ENCODE results near the gene CKAP2L. TPM values are rescaled to one million over a fixed set of nuclear protein-coding genes. Genes with fewer than 3 reads are reported as not detected.

The CKAP2L gene
- total and polyA plus RNA-seq, 2 experiments from 2014 or later: 6.6 to 10.9 TPM

DNA sequence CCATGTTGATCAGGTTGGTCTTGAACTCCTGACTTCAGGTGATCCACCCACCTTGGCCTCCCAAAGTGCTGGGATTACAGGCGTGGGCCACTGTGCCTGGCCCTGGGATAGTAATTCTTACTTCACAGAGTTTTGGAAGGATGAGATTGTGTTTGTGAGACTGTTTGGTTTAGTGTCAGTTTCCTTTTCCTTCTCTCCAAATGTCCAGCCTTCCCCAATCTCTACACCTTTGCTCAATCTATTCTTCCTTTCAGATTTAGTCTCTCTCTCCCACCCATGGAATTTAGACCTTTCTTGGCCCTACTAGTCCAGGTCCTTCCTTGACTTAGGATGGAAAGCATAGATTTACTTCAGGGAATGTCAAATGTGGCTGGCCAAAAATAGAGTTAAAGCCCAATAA, 32.1 kb upstream of the CKAP2L start:
- no peak overlapping the region for H3K4me2 ChIP-seq (ENCODE audit: unreplicated experiment)
- peaks cover 21% of the 10 kb centered on the region for H3F3A ChIP-seq (ENCODE audit: insufficient read depth)
- peaks cover 17% of the 10 kb centered on the region for H3K4me1 ChIP-seq (ENCODE audit: insufficient read depth)
- in situ Hi-C loops (cut with MboI): no loop called here
- no peaks in the 10 kb centered on the region for H3K36me3 ChIP-seq (ENCODE audit: low read depth)
- H3K9me2 ChIP-seq (ENCODE audit: insufficient read depth): no peaks in the 10 kb centered on the region; the same call in 1 of the 2 replicates
- H3K27me3 ChIP-seq (replicated peaks; ENCODE audit: insufficient read depth): no peaks in the 10 kb centered on the region
- H3K4me3 ChIP-seq: no peak overlapping the region
- no peaks in the 10 kb centered on the region for H4K20me1 ChIP-seq (ENCODE audit: insufficient read depth)
- H3K9me3 ChIP-seq (ENCODE audit: low read depth): no peaks in the 10 kb centered on the region
- no peak overlapping the region for H3K9ac ChIP-seq
- H3K79me2 ChIP-seq (ENCODE audit: insufficient read depth): no peaks in the 10 kb centered on the region
- WGBS, 2 experiments (ENCODE audit: low coverage in 1 of 2, low lambda C conversion rate in 2 of 2, missing lambda C conversion rate in 2 of 2): 0% methylated on average over 1 of the region's 1 CpG
- no peak for DNase-seq
- no peak overlapping the region for H3K27ac ChIP-seq
- TF ChIP-seq EZH2phosphoT487 (IDR thresholded peaks at IDR 0.05; ENCODE audit: insufficient read depth, low read depth) (no peak), EZH2 (IDR thresholded peaks at IDR 0.05; ENCODE audit: insufficient read depth, poor library complexity, severe bottlenecking) (no peak)
- H2AFZ ChIP-seq: no peak overlapping the region

DNA sequence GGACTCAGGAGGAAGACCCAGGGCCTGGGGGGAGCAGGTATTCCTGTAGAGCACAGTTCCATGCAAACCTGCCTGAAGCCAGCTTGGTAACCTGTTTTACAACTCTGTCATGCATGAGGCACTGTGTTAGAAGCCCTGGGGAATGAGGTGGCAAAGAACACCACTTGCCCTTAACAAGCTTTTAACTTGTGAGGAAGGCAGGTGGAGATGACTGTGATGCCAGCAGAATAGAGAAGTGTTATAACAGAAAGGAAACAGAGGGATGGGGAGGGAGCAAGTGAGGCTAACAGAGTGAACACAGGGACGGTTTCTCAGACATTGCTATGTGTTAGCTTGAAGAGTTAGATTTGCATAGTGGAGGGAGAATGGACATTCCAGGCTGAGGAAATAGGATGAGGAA, 31.4 kb upstream of the CKAP2L start:
- in situ Hi-C loops (cut with MboI): no loop called here
- no peaks in the 10 kb centered on the region for H3K27me3 ChIP-seq (replicated peaks; ENCODE audit: insufficient read depth)
- H4K20me1 ChIP-seq (ENCODE audit: insufficient read depth): no peaks in the 10 kb centered on the region
- TF ChIP-seq EZH2phosphoT487 (IDR thresholded peaks at IDR 0.05; ENCODE audit: insufficient read depth, low read depth) (no peak), EZH2 (IDR thresholded peaks at IDR 0.05; ENCODE audit: insufficient read depth, poor library complexity, severe bottlenecking) (no peak)
- WGBS, 2 experiments (ENCODE audit: low coverage in 1 of 2, low lambda C conversion rate in 2 of 2, missing lambda C conversion rate in 2 of 2): 88 to 89% methylated on average over 1 of the region's 1 CpG
- H3K4me2 ChIP-seq (ENCODE audit: unreplicated experiment): no peak overlapping the region
- DNase-seq: no peak
- H2AFZ ChIP-seq: no peak overlapping the region
- no peaks in the 10 kb centered on the region for H3K79me2 ChIP-seq (ENCODE audit: insufficient read depth)
- H3K9me2 ChIP-seq (ENCODE audit: insufficient read depth): no peaks in the 10 kb centered on the region; the same call in 1 of the 2 replicates
- no peak overlapping the region for H3K27ac ChIP-seq
- H3K9ac ChIP-seq: no peak overlapping the region
- H3K4me1 ChIP-seq (ENCODE audit: insufficient read depth): peaks cover 17% of the 10 kb centered on the region
- peaks cover 21% of the 10 kb centered on the region for H3F3A ChIP-seq (ENCODE audit: insufficient read depth)
- no peaks in the 10 kb centered on the region for H3K9me3 ChIP-seq (ENCODE audit: low read depth)
- no peak overlapping the region for H3K4me3 ChIP-seq
- H3K36me3 ChIP-seq (ENCODE audit: low read depth): no peaks in the 10 kb centered on the region

DNA sequence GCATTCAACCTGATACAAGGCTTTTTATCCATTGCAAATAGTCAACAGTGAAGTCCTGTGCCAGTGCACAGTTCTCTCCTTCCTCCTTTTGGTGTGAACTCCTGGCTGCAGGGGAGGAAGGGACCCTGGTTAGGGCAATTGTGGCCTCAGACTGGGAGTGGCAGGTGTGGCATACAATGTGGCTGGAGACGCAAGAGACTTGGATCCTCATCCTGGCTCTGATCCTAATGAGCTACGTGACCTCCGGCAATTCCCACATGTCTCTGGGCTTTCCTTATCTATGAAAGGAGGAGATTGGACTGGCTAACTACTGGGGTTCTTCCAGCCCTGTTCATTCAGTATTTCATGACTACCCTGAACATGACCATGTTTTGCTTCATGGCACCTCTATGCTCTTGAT, 30.4 kb upstream of the CKAP2L start:
- Histone ChIP-seq H2AFZ (no peak overlapping the region), H3F3A (ENCODE audit: insufficient read depth) (peaks cover 21% of the 10 kb centered on the region), H3K27ac (peak overlapping the region; percentile 88), H3K9ac (no peak overlapping the region), H3K27me3 (replicated peaks; ENCODE audit: insufficient read depth) (no peaks in the 10 kb centered on the region), H3K4me3 (no peak overlapping the region), H4K20me1 (ENCODE audit: insufficient read depth) (no peaks in the 10 kb centered on the region), H3K4me1 (ENCODE audit: insufficient read depth) (peaks cover 17% of the 10 kb centered on the region), H3K4me2 (ENCODE audit: unreplicated experiment) (no peak overlapping the region), H3K9me3 (ENCODE audit: low read depth) (no peaks in the 10 kb centered on the region), H3K79me2 (ENCODE audit: insufficient read depth) (no peaks in the 10 kb centered on the region), H3K9me2 (ENCODE audit: insufficient read depth) (no peaks in the 10 kb centered on the region; the same call in 1 of the 2 replicates), H3K36me3 (ENCODE audit: low read depth) (no peaks in the 10 kb centered on the region)
- in situ Hi-C loops (cut with MboI): no loop called here
- no peak for TF ChIP-seq EZH2phosphoT487 (IDR thresholded peaks at IDR 0.05; ENCODE audit: insufficient read depth, low read depth)
- no peak for TF ChIP-seq EZH2 (IDR thresholded peaks at IDR 0.05; ENCODE audit: insufficient read depth, poor library complexity, severe bottlenecking)
- 93 to 100% methylated on average over 3 of the region's 3 CpGs for WGBS, 2 experiments (ENCODE audit: low coverage in 1 of 2, low lambda C conversion rate in 2 of 2, missing lambda C conversion rate in 2 of 2)
- DNase-seq: no peak

DNA sequence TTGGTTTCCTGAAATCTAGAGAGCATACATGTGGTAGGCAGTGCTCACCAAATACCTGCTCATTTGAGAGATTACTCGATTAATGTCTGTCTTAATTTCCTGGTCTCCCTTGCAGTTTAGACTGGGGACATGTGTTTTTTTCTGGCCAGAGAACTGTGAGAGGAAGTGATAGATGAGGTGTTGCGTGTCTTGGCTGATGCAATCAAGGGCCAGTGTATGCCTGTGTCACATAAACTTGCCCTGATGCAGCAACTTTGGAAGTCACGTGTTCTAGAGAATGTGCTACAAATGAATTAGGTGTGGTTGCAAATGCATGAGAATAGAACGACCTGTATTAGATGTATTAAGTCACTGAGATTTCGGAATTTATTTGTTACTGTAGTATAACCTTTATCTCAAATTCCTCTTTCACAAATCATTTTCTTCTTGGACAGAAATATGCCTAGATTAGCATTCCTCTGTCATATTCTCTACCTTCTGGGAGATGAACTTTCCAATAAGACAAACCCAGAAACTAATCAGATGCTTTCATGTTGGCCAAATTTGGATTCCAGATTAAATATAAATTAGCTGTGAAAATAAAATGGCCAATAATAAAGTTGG, 29.8 kb upstream of the CKAP2L start:
- H3K27me3 ChIP-seq (replicated peaks; ENCODE audit: insufficient read depth): no peaks in the 10 kb centered on the region
- H3K9me2 ChIP-seq (ENCODE audit: insufficient read depth): no peaks in the 10 kb centered on the region; the same call in 1 of the 2 replicates
- TF ChIP-seq EZH2phosphoT487 (IDR thresholded peaks at IDR 0.05; ENCODE audit: insufficient read depth, low read depth) (no peak), EZH2 (IDR thresholded peaks at IDR 0.05; ENCODE audit: insufficient read depth, poor library complexity, severe bottlenecking) (no peak)
- H3K4me2 ChIP-seq (ENCODE audit: unreplicated experiment): peak overlapping the region; percentile 41
- in situ Hi-C loops (cut with MboI): no loop called here
- peak; percentile 89 for DNase-seq
- peak overlapping the region; percentile 61 for H3K9ac ChIP-seq
- no peak overlapping the region for H3K4me3 ChIP-seq
- peak overlapping the region; percentile 49 for H2AFZ ChIP-seq
- H4K20me1 ChIP-seq (ENCODE audit: insufficient read depth): no peaks in the 10 kb centered on the region
- H3K9me3 ChIP-seq (ENCODE audit: low read depth): no peaks in the 10 kb centered on the region
- no peaks in the 10 kb centered on the region for H3K36me3 ChIP-seq (ENCODE audit: low read depth)
- H3K4me1 ChIP-seq (ENCODE audit: insufficient read depth): peaks cover 17% of the 10 kb centered on the region
- peaks cover 21% of the 10 kb centered on the region for H3F3A ChIP-seq (ENCODE audit: insufficient read depth)
- 19 to 20% methylated on average over 5 of the region's 5 CpGs for WGBS, 2 experiments (ENCODE audit: low coverage in 1 of 2, low lambda C conversion rate in 2 of 2, missing lambda C conversion rate in 2 of 2)
- H3K27ac ChIP-seq: peak overlapping the region; percentile 88
- H3K79me2 ChIP-seq (ENCODE audit: insufficient read depth): no peaks in the 10 kb centered on the region

All from GM23248 (cell line).